ENCODE data around the gene MYO18A.

Gene MYO18A

DNA sequence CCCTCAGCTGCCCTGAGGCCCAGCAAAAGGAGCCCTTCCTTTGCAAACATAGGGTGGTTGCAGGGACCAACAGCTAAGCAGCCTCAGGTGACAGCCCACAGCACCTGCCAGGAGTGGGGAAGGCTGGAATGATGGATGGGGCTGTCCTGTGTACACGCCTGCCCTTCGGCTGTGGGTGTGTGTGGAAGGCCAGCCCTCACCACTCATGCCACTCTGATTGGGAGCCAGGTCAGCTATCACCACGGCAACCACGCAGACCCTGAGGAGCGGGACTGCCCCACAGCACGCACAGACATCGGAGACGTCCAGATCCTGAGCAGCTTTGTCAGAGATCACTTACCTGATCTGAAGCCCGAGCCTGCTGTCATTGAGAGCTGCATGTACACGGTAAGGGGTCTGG is 125.4 kb downstream of the MYO18A start:
- no peak overlapping the region for H3K9ac ChIP-seq (ENCODE audit: low read length)
- no peaks in the 10 kb centered on the region for H3K9me2 ChIP-seq (replicated peaks; ENCODE audit: insufficient read depth, low read length)
- no peak overlapping the region for H3K27ac ChIP-seq (ENCODE audit: low read length)
- H3K36me3 ChIP-seq (replicated peaks; ENCODE audit: insufficient read depth, low read length): no peaks in the 10 kb centered on the region
- no peak overlapping the region for H2AFZ ChIP-seq (ENCODE audit: low read length)
- H3F3A ChIP-seq (ENCODE audit: insufficient read depth, low read length): no peaks in the 10 kb centered on the region
- no peaks in the 10 kb centered on the region for H4K20me1 ChIP-seq (ENCODE audit: insufficient read depth, low read length)
- H3K4me2 ChIP-seq (ENCODE audit: low read depth, low read length): no peak overlapping the region
- TF ChIP-seq EZH2 (optimal IDR thresholded peaks at IDR 0.05; ENCODE audit: low read depth, low read length): no peak
- TF ChIP-seq CTCF (IDR thresholded peaks at IDR 0.05; ENCODE audit: low read length): no peak
- no peak for TF ChIP-seq EZH2phosphoT487 (IDR thresholded peaks at IDR 0.05; ENCODE audit: low read length)
- no peaks in the 10 kb centered on the region for H3K4me1 ChIP-seq (ENCODE audit: low read length)
- DNase-seq: no peak
- H3K4me3 ChIP-seq (ENCODE audit: low read length): no peak overlapping the region
- H3K9me3 ChIP-seq (replicated peaks; ENCODE audit: insufficient read depth, low read length): no peaks in the 10 kb centered on the region
- H3K27me3 ChIP-seq (replicated peaks; ENCODE audit: insufficient read depth, low read length): no peaks in the 10 kb centered on the region
- no peaks in the 10 kb centered on the region for H3K79me2 ChIP-seq (ENCODE audit: low read length)

GRCh38 chr17:29051731-29052130 is 128.5 kb downstream of the MYO18A start:
- no peak overlapping the region for H3K27ac ChIP-seq (ENCODE audit: low read length)
- H3K4me3 ChIP-seq (ENCODE audit: low read length): no peak overlapping the region
- H3K9me3 ChIP-seq (replicated peaks; ENCODE audit: insufficient read depth, low read length): no peaks in the 10 kb centered on the region
- no peak for TF ChIP-seq EZH2 (optimal IDR thresholded peaks at IDR 0.05; ENCODE audit: low read depth, low read length)
- TF ChIP-seq CTCF (IDR thresholded peaks at IDR 0.05; ENCODE audit: low read length): no peak
- TF ChIP-seq EZH2phosphoT487 (IDR thresholded peaks at IDR 0.05; ENCODE audit: low read length): no peak
- no peaks in the 10 kb centered on the region for H3F3A ChIP-seq (ENCODE audit: insufficient read depth, low read length)
- no peaks in the 10 kb centered on the region for H3K36me3 ChIP-seq (replicated peaks; ENCODE audit: insufficient read depth, low read length)
- H3K9ac ChIP-seq (ENCODE audit: low read length): no peak overlapping the region
- no peak overlapping the region for H2AFZ ChIP-seq (ENCODE audit: low read length)
- no peak overlapping the region for H3K4me2 ChIP-seq (ENCODE audit: low read depth, low read length)
- no peaks in the 10 kb centered on the region for H3K27me3 ChIP-seq (replicated peaks; ENCODE audit: insufficient read depth, low read length)
- H4K20me1 ChIP-seq (ENCODE audit: insufficient read depth, low read length): no peaks in the 10 kb centered on the region
- no peaks in the 10 kb centered on the region for H3K79me2 ChIP-seq (ENCODE audit: low read length)
- no peak for DNase-seq
- no peaks in the 10 kb centered on the region for H3K9me2 ChIP-seq (replicated peaks; ENCODE audit: insufficient read depth, low read length)
- H3K4me1 ChIP-seq (ENCODE audit: low read length): no peaks in the 10 kb centered on the region

GRCh38 chr17:29051194-29051593 is 129.0 kb downstream of the MYO18A start:
- no peak for TF ChIP-seq CTCF (IDR thresholded peaks at IDR 0.05; ENCODE audit: low read length)
- TF ChIP-seq EZH2 (optimal IDR thresholded peaks at IDR 0.05; ENCODE audit: low read depth, low read length): no peak
- TF ChIP-seq EZH2phosphoT487 (IDR thresholded peaks at IDR 0.05; ENCODE audit: low read length): no peak
- no peaks in the 10 kb centered on the region for H3K36me3 ChIP-seq (replicated peaks; ENCODE audit: insufficient read depth, low read length)

More at GRCh38 chr17:29051194-29051593, 129.0 kb downstream of the MYO18A start:
- H3K27ac ChIP-seq (ENCODE audit: low read length): no peak overlapping the region
- no peaks in the 10 kb centered on the region for H3F3A ChIP-seq (ENCODE audit: insufficient read depth, low read length)
- no peaks in the 10 kb centered on the region for H3K9me3 ChIP-seq (replicated peaks; ENCODE audit: insufficient read depth, low read length)
- no peaks in the 10 kb centered on the region for H4K20me1 ChIP-seq (ENCODE audit: insufficient read depth, low read length)
- no peaks in the 10 kb centered on the region for H3K79me2 ChIP-seq (ENCODE audit: low read length)
- no peak overlapping the region for H3K4me3 ChIP-seq (ENCODE audit: low read length)
- no peak overlapping the region for H3K9ac ChIP-seq (ENCODE audit: low read length)
- H3K4me2 ChIP-seq (ENCODE audit: low read depth, low read length): no peak overlapping the region
- no peak for DNase-seq
- H3K4me1 ChIP-seq (ENCODE audit: low read length): no peaks in the 10 kb centered on the region
- no peaks in the 10 kb centered on the region for H3K9me2 ChIP-seq (replicated peaks; ENCODE audit: insufficient read depth, low read length)
- no peak overlapping the region for H2AFZ ChIP-seq (ENCODE audit: low read length)
- H3K27me3 ChIP-seq (replicated peaks; ENCODE audit: insufficient read depth, low read length): no peaks in the 10 kb centered on the region
